Neural progenitor cell (in vitro differentiated cells): Measurements from ENCODE around the gene NUDT22. TPM values are rescaled to one million over a fixed set of nuclear protein-coding genes. Genes with fewer than 3 reads are reported as not detected.

Experiments used
- DNase-seq: peaks from one replicate; pipeline ENCODE4 v3.0.0-alpha.2; 2016; ENCODE audit warnings: low spot score
- H2AFZ ChIP-seq: fragments of 200-600 bp; sonication (generic); replicated peaks from 2 replicates; pipeline ENCODE4 v1.6.1; 2016; ENCODE audit warnings: antibody characterized with exemption
- H3F3A ChIP-seq: fragments of 200-600 bp; sonication (generic); 2 replicates; pipeline ENCODE4 v1.6.1; 2016; ENCODE audit warnings: antibody characterized with exemption, low read depth
- H3K27ac ChIP-seq: fragments of 200-600 bp; sonication (generic); 2 replicates; pipeline ENCODE4 v1.5.1; 2016; ENCODE audit warnings: mild to moderate bottlenecking
- H3K27me3 ChIP-seq: fragments of 200-600 bp; sonication (generic); 2 replicates; pipeline ENCODE4 v1.6.1; 2016; ENCODE audit warnings: mild to moderate bottlenecking, moderate library complexity
- H3K36me3 ChIP-seq: fragments of 200-600 bp; sonication (generic); 2 replicates; pipeline ENCODE4 v1.5.1; 2016
- H3K4me1 ChIP-seq: fragments of 200-600 bp; sonication (generic); 2 replicates; pipeline ENCODE4 v1.6.1; 2016; ENCODE audit warnings: mixed run types
- H3K4me2 ChIP-seq: fragments of 200-600 bp; sonication (generic); 2 replicates; pipeline ENCODE4 v1.6.1; 2016
- H3K4me3 ChIP-seq: fragments of 200-600 bp; sonication (generic); 2 replicates; pipeline ENCODE4 v1.5.1; 2016
- H3K79me2 ChIP-seq: fragments of 200-600 bp; sonication (generic); 2 replicates; pipeline ENCODE4 v1.6.1; 2016; ENCODE audit warnings: low read depth
- H3K9ac ChIP-seq: fragments of 200-600 bp; sonication (generic); 2 replicates; pipeline ENCODE4 v1.6.1; 2016
- H3K9me3 ChIP-seq: fragments of 200-600 bp; sonication (generic); 2 replicates; pipeline ENCODE4 v1.5.1; 2016; ENCODE audit warnings: low read depth
- H4K20me1 ChIP-seq: fragments of 200-600 bp; sonication (generic); 2 replicates; pipeline ENCODE4 v1.6.1; 2016; ENCODE audit warnings: low read depth
- H3K27ac Mint-ChIP-seq: 3 replicates; pipeline ENCODE4 v1.8.0; 2021; ENCODE audit warnings: mixed read lengths
- H3K27me3 Mint-ChIP-seq: 2 replicates; pipeline ENCODE4 v1.8.0; 2022; ENCODE audit warnings: low read depth, mild to moderate bottlenecking, inconsistent platforms, moderate library complexity, mixed read lengths; ENCODE audit not compliant: insufficient read depth
- H3K36me3 Mint-ChIP-seq: 3 replicates; pipeline ENCODE4 v1.8.0; 2021; ENCODE audit warnings: mixed read lengths
- H3K4me1 Mint-ChIP-seq: 3 replicates; pipeline ENCODE4 v1.8.0; 2021; ENCODE audit warnings: mixed read lengths
- H3K4me3 Mint-ChIP-seq: 3 replicates; pipeline ENCODE4 v1.8.0; 2021; ENCODE audit warnings: mild to moderate bottlenecking, moderate library complexity, mixed read lengths
- H3K9me3 Mint-ChIP-seq: 3 replicates; pipeline ENCODE4 v1.8.0; 2020; ENCODE audit warnings: mixed read lengths
- EZH2 ChIP-seq: fragments of 200-600 bp; sonication (generic); IDR thresholded peaks from 2 replicates; pipeline ENCODE4 v1.6.1; 2017; ENCODE audit warnings: antibody characterized with exemption, mild to moderate bottlenecking, moderate library complexity
- EZH2phosphoT487 ChIP-seq: fragments of 200-600 bp; sonication (generic); IDR thresholded peaks from 2 replicates; pipeline ENCODE4 v1.6.1; 2017; ENCODE audit warnings: antibody characterized with exemption
- total RNA-seq: library from RNA; depleted of rRNA; stranded (reverse); fragments of >200 nt; gene quantifications from 2 replicates; pipeline ENCODE4 v1.2.3, GENCODE V29; 2015; ENCODE audit warnings: low replicate concordance
- TF ChIP-seq, protein P1 (sequence below): fragments of 200-600 bp; sonication (generic); IDR thresholded peaks from 2 replicates; pipeline ENCODE4 v1.5.1; 2017; ENCODE audit warnings: antibody characterized with exemption, mild to moderate bottlenecking

The NUDT22 gene
- total RNA-seq, 1 donor from 2014 or later, result 23.5 TPM

- peaks cover 3% of the 10 kb centered on the region for H3K9me3 Mint-ChIP-seq
Measured at GRCh38 chr11:64183890-64184289, 42.2 kb upstream of the NUDT22 start.

DNA sequence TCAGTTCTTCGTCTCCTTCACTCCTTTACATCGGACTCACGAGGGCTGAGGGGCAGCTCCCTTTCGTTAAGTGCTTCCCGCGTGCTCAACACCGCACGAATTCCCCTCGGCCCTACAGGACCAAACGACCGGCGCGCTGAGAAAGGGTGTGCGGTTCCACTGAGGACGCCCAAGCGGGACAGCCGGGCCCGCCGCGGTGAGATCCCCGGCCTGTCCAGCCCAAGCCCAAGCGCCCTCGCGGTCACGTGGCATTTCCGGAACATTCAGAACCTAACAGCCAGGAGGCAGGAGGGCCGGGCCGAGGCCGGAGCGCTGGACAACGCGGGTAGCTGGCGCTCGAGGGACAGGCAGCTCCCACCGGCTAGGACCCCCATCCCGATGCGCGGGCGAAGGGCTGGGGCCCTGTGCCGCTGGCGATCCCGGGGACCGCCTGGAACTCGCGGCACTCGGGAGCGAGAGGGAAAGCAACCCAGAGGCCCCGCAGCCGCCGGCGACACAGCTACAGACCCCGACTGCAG is 40.8 kb upstream of the NUDT22 start:
- DNase-seq, result no peak
- no peak for TF ChIP-seq EZH2phosphoT487
- TF ChIP-seq, protein P1, sequence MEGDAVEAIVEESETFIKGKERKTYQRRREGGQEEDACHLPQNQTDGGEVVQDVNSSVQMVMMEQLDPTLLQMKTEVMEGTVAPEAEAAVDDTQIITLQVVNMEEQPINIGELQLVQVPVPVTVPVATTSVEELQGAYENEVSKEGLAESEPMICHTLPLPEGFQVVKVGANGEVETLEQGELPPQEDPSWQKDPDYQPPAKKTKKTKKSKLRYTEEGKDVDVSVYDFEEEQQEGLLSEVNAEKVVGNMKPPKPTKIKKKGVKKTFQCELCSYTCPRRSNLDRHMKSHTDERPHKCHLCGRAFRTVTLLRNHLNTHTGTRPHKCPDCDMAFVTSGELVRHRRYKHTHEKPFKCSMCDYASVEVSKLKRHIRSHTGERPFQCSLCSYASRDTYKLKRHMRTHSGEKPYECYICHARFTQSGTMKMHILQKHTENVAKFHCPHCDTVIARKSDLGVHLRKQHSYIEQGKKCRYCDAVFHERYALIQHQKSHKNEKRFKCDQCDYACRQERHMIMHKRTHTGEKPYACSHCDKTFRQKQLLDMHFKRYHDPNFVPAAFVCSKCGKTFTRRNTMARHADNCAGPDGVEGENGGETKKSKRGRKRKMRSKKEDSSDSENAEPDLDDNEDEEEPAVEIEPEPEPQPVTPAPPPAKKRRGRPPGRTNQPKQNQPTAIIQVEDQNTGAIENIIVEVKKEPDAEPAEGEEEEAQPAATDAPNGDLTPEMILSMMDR, result peak; percentile 15
- H3K9me3 Mint-ChIP-seq, result peaks cover 3% of the 10 kb centered on the region
- Histone ChIP-seq H3K9me3 (no peaks in the 10 kb centered on the region), H4K20me1 (peaks cover 19% of the 10 kb centered on the region), H3K4me2 (peak overlapping the region; percentile 86), H3K36me3 (no peaks in the 10 kb centered on the region), H2AFZ (no peak overlapping the region), H3K79me2 (peaks cover 29% of the 10 kb centered on the region), H3K9ac (peak overlapping the region; percentile 63), H3F3A (peaks cover 33% of the 10 kb centered on the region), H3K27me3 (no peaks in the 10 kb centered on the region), H3K27ac (peak overlapping the region; percentile 84), H3K4me3 (peak overlapping the region; percentile 62), H3K4me1 (peaks cover 9% of the 10 kb centered on the region)
- H3K4me1 Mint-ChIP-seq, result peaks cover 42% of the 10 kb centered on the region
- H3K4me3 Mint-ChIP-seq, result peak overlapping the region; percentile 99
- peaks cover 9% of the 10 kb centered on the region for H3K36me3 Mint-ChIP-seq
- H3K27ac Mint-ChIP-seq, result peak overlapping the region; percentile 98
- peaks cover 11% of the 10 kb centered on the region for H3K27me3 Mint-ChIP-seq

More at GRCh38 chr11:64183890-64184289, 42.2 kb upstream of the NUDT22 start:
- no peak for DNase-seq
- Histone ChIP-seq H3K9ac (no peak overlapping the region), H3K4me2 (peak overlapping the region; percentile 86), H3K4me3 (no peak overlapping the region), H3K4me1 (peaks cover 9% of the 10 kb centered on the region), H3K27ac (no peak overlapping the region), H3F3A (peaks cover 33% of the 10 kb centered on the region), H3K27me3 (no peaks in the 10 kb centered on the region), H4K20me1 (peaks cover 19% of the 10 kb centered on the region), H3K79me2 (peaks cover 29% of the 10 kb centered on the region), H2AFZ (no peak overlapping the region), H3K9me3 (no peaks in the 10 kb centered on the region), H3K36me3 (no peaks in the 10 kb centered on the region)
- Mint-ChIP-seq H3K27me3 (peaks cover 11% of the 10 kb centered on the region), H3K4me1 (peaks cover 38% of the 10 kb centered on the region), H3K4me3 (peak overlapping the region; percentile 99), H3K27ac (no peak overlapping the region), H3K36me3 (peaks cover 6% of the 10 kb centered on the region)
- no peak for TF ChIP-seq EZH2phosphoT487
- TF ChIP-seq, protein P1, result no peak
- TF ChIP-seq EZH2, result no peak

DNA sequence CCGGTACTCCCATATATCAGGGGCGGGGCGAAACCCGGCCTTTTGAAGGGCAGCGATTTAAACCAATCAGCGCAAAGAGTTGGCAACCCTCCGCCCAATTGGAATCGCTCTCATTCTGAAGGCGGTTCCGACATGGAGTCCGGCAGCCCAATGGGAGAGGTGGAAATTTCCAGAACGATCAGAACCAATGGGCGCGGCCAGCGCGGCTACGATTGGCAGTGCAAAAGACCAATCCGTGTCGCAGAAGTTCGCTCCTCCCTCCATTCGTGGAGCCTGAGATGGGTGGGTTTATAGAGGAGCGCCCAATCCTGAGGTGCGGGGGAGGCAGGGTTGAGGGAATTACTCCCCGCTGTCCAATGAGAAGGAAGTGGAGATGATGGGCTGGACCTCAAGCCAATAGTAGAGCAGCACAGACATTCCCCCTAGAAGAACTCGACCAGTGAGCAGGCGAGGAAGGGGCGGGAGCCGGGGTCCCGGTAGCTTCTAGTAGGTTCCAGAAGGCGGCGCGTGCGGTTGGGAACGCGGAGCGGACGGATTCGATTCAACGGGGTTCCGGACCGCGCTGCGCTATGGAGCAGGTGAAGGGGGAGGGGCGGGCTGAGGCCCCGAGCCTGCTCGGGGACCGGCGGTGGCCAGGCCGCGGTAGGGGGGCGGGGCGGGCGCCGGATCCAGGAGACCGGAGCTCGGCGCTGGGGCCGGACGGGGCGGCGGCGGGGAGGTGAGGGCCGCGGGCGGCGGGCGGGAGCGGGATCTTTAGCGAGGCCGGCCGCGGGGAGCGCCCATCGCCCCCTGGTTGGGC is 40.2 kb upstream of the NUDT22 start, which contains the start of gene STIP1:
STIP1 (plus strand) TSS at position 479 of the 799 bp plus-strand sequence; CDS start at position 570, 91 bp downstream.
- peak within 1 kb of the TSS; percentile 63 for H3K9ac ChIP-seq
- Mint-ChIP-seq H3K27ac (peak within 1 kb of the TSS; percentile 98), H3K9me3 (peaks cover 3% of the 10 kb centered on the region), H3K36me3 (peaks cover 12% of the 10 kb centered on the region), H3K4me3 (peak within 1 kb of the TSS; percentile 99), H3K4me1 (peaks cover 42% of the 10 kb centered on the region), H3K27me3 (peaks cover 11% of the 10 kb centered on the region)
- no peaks in the 10 kb centered on the region for H3K27me3 ChIP-seq
- H2AFZ ChIP-seq, result no peak within 1 kb of the TSS
- H3F3A ChIP-seq, result peaks cover 33% of the 10 kb centered on the region
- H4K20me1 ChIP-seq, result peaks cover 16% of the 10 kb centered on the region
- H3K4me3 ChIP-seq, result peak within 1 kb of the TSS; percentile 62
- H3K4me2 ChIP-seq, result peak within 1 kb of the TSS; percentile 86
- DNase-seq, result peak; percentile 100
- H3K4me1 ChIP-seq, result peaks cover 9% of the 10 kb centered on the region
- no peaks in the 10 kb centered on the region for H3K36me3 ChIP-seq
- TF ChIP-seq, protein P1, result peak; percentile 51
- no peak for TF ChIP-seq EZH2
- no peaks in the 10 kb centered on the region for H3K9me3 ChIP-seq
- peak within 1 kb of the TSS; percentile 84 for H3K27ac ChIP-seq
- H3K79me2 ChIP-seq, result peaks cover 29% of the 10 kb centered on the region
